Measurements from ENCODE around the gene PDZD2.
A peak's percentile ranks its signal among the peaks of the same experiment; 100 is the strongest.

PDZD2 gene

DNA sequence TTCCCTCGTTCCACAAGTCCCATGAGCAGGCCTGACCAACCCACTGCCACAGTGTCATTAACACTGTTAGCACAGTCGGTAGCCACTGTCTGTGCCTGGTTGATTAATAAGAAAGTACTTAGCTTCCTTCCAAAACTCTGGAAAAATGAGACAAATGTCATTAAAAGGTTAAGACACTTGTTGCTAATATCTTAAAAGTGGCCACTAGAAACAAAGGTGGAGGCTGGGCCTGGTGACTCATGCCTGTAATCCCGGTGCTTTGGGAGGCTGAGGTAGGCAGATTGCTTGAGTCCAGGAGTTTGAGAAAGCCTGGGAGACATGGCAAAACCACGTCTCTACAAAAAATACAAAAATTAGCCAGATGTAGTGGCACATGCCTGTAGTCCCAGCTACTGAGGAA lies 194.0 kb downstream of the PDZD2 start:
- H2BK120ac ChIP-seq (ENCODE audit: insufficient read depth, low read length, poor library complexity): no peak overlapping the region
- no peak overlapping the region for H3K18ac ChIP-seq (ENCODE audit: low read length)
- no peak overlapping the region for H3K4me2 ChIP-seq (ENCODE audit: low read length)
- H3K36me3 ChIP-seq (ENCODE audit: control insufficient read depth in 1 of 2, insufficient read depth in 2 of 2, low read length in 2 of 2): no peaks in the 10 kb centered on the region
- no peaks in the 10 kb centered on the region for H3K4me1 ChIP-seq (ENCODE audit: control insufficient read depth in 1 of 2, insufficient read depth in 2 of 2, low read length in 2 of 2)
- H3K9me3 ChIP-seq (ENCODE audit: insufficient read depth, low read depth, low read length): peaks cover 3% of the 10 kb centered on the region
- H2BK12ac ChIP-seq (ENCODE audit: low read length): no peak overlapping the region
- H3K4me3 ChIP-seq (ENCODE audit: low read depth, low read length): no peak overlapping the region
- H4K91ac ChIP-seq (ENCODE audit: low read depth, low read length): no peak overlapping the region
- no peaks in the 10 kb centered on the region for H3K27me3 ChIP-seq (ENCODE audit: insufficient read depth, low read length)
- no peak overlapping the region for H3K9ac ChIP-seq (ENCODE audit: low read length)
- no peak overlapping the region for H4K12ac ChIP-seq (ENCODE audit: low read depth, low read length)
- no peaks in the 10 kb centered on the region for H3K79me2 ChIP-seq (ENCODE audit: control insufficient read depth, insufficient read depth, low read length, poor library complexity)
- H2AFZ ChIP-seq (ENCODE audit: insufficient read depth, low read length, poor library complexity): no peak overlapping the region
- H3K79me1 ChIP-seq (ENCODE audit: low read length): no peaks in the 10 kb centered on the region
- WGBS (ENCODE audit: extremely low coverage, insufficient coverage, insufficient read length): no CpG with 5 or more reads among the region's 4 CpGs
- H2AK5ac ChIP-seq (ENCODE audit: low read length): no peak overlapping the region
- H3K4ac ChIP-seq (ENCODE audit: low read depth, low read length): no peak overlapping the region
- H3K23ac ChIP-seq (ENCODE audit: low read length): no peak overlapping the region
- H3K14ac ChIP-seq (ENCODE audit: low read length): no peak overlapping the region
- peak in 1 of 2 donors; percentile 41 for DNase-seq
- H3K27ac ChIP-seq (ENCODE audit: low read depth, low read length): no peak overlapping the region
- no peak overlapping the region for H4K8ac ChIP-seq (ENCODE audit: low read depth, low read length)
- no peak overlapping the region for H2BK5ac ChIP-seq (ENCODE audit: low read depth, low read length, poor library complexity)

DNA sequence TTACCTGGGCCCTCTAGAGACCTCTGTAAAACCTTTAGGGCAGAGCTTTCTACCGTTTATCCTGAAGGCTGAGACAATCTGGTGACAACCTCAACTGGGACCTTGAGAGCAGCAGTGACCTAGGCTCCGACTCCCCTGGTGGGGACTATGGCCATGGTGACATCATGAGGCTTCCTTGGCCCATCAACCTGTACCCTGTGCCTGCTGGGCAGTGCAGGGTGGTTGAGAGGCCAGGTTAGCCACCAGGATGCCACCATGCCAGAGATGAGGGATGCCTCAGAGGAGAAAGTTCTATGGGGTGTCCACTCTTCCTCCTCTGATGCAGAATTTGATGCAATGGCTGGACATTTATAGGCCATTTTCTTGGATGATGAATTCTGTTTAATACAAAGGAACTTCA lies 194.8 kb downstream of the PDZD2 start:
- Histone ChIP-seq H2BK5ac (ENCODE audit: low read depth, low read length, poor library complexity) (no peak overlapping the region), H3K9me3 (ENCODE audit: insufficient read depth, low read depth, low read length) (peaks cover 2% of the 10 kb centered on the region), H3K79me1 (ENCODE audit: low read length) (no peaks in the 10 kb centered on the region), H2AFZ (ENCODE audit: insufficient read depth, low read length, poor library complexity) (no peak overlapping the region), H3K4ac (ENCODE audit: low read depth, low read length) (no peak overlapping the region), H3K27me3 (ENCODE audit: insufficient read depth, low read length) (no peaks in the 10 kb centered on the region), H3K18ac (ENCODE audit: low read length) (no peak overlapping the region), H3K23ac (ENCODE audit: low read length) (no peak overlapping the region), H3K36me3 (ENCODE audit: control insufficient read depth in 1 of 2, insufficient read depth in 2 of 2, low read length in 2 of 2) (no peaks in the 10 kb centered on the region), H2AK5ac (ENCODE audit: low read length) (no peak overlapping the region), H3K9ac (ENCODE audit: low read length) (no peak overlapping the region), H3K4me3 (ENCODE audit: low read depth, low read length) (no peak overlapping the region), H3K14ac (ENCODE audit: low read length) (no peak overlapping the region), H3K4me2 (ENCODE audit: low read length) (no peak overlapping the region), H3K4me1 (ENCODE audit: control insufficient read depth in 1 of 2, insufficient read depth in 2 of 2, low read length in 2 of 2) (no peaks in the 10 kb centered on the region), H3K27ac (ENCODE audit: low read depth, low read length) (no peak overlapping the region), H4K12ac (ENCODE audit: low read depth, low read length) (no peak overlapping the region), H3K79me2 (ENCODE audit: control insufficient read depth, insufficient read depth, low read length, poor library complexity) (no peaks in the 10 kb centered on the region), H2BK12ac (ENCODE audit: low read length) (no peak overlapping the region), H4K8ac (ENCODE audit: low read depth, low read length) (no peak overlapping the region), H2BK120ac (ENCODE audit: insufficient read depth, low read length, poor library complexity) (no peak overlapping the region), H4K91ac (ENCODE audit: low read depth, low read length) (no peak overlapping the region)
- WGBS (ENCODE audit: extremely low coverage, insufficient coverage, insufficient read length): no CpG with 5 or more reads among the region's 2 CpGs
- DNase-seq: no peak

DNA sequence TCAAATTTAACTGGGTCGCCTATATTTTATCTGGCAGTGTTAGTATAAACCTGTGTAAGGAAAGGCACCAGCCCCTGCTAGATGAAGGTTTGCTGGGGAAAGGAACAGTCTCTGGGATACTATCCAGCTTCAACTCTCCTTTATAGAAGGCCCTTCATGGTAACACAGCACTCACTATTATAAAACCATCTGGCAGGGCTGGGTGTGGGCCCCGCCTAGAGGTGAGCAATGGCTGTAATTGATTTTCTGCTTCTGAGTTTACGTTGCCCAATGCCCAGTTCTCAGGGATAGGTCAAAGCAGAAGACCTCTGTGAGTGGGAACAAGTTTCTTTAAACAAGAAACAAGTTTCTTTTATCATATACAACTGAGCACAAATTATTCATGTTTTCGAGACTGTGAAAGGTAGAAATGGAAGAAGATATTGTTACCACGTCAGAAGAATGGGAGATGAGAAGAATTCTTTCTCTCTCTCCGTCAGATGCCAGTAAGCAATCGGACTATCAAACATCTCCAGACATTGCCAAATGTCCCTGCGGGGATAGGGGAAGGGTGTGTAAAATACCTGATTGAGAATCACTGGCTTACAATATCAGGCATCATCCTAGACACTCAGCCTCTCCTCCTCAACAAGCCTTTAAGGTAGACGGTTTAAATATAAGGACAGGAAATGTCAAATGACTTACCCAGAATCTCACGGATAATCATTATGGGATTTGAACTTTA lies 205.9 kb downstream of the PDZD2 start:
- no peak overlapping the region for H4K12ac ChIP-seq (ENCODE audit: low read depth, low read length)
- H3K4ac ChIP-seq (ENCODE audit: low read depth, low read length): no peak overlapping the region
- no peak overlapping the region for H2AK5ac ChIP-seq (ENCODE audit: low read length)
- no peak overlapping the region for H3K27ac ChIP-seq (ENCODE audit: low read depth, low read length)
- H3K9me3 ChIP-seq (ENCODE audit: insufficient read depth, low read depth, low read length): no peaks in the 10 kb centered on the region
- H3K27me3 ChIP-seq (ENCODE audit: insufficient read depth, low read length): no peaks in the 10 kb centered on the region
- H2AFZ ChIP-seq (ENCODE audit: insufficient read depth, low read length, poor library complexity): no peak overlapping the region
- peaks cover 0 to 3% of the 10 kb centered on the region in 2 experiments for H3K4me1 ChIP-seq (ENCODE audit: control insufficient read depth in 1 of 2, insufficient read depth in 2 of 2, low read length in 2 of 2)
- no peaks in the 10 kb centered on the region for H3K79me2 ChIP-seq (ENCODE audit: control insufficient read depth, insufficient read depth, low read length, poor library complexity)
- H3K14ac ChIP-seq (ENCODE audit: low read length): no peak overlapping the region
- H2BK120ac ChIP-seq (ENCODE audit: insufficient read depth, low read length, poor library complexity): no peak overlapping the region
- H3K36me3 ChIP-seq (ENCODE audit: control insufficient read depth in 1 of 2, insufficient read depth in 2 of 2, low read length in 2 of 2): no peaks in the 10 kb centered on the region
- peak; percentile 86 to 95 for DNase-seq
- H4K8ac ChIP-seq (ENCODE audit: low read depth, low read length): no peak overlapping the region
- no peak overlapping the region for H3K23ac ChIP-seq (ENCODE audit: low read length)
- no peak overlapping the region for H2BK5ac ChIP-seq (ENCODE audit: low read depth, low read length, poor library complexity)
- no peak overlapping the region for H3K18ac ChIP-seq (ENCODE audit: low read length)
- no peaks in the 10 kb centered on the region for H3K79me1 ChIP-seq (ENCODE audit: low read length)
- no peak overlapping the region for H3K4me2 ChIP-seq (ENCODE audit: low read length)
- no peak overlapping the region for H2BK12ac ChIP-seq (ENCODE audit: low read length)
- H3K9ac ChIP-seq (ENCODE audit: low read length): no peak overlapping the region
- H3K4me3 ChIP-seq (ENCODE audit: low read depth, low read length): no peak overlapping the region
- H4K91ac ChIP-seq (ENCODE audit: low read depth, low read length): no peak overlapping the region
- WGBS (ENCODE audit: extremely low coverage, insufficient coverage, insufficient read length): no CpG with 5 or more reads among the region's 10 CpGs

DNA sequence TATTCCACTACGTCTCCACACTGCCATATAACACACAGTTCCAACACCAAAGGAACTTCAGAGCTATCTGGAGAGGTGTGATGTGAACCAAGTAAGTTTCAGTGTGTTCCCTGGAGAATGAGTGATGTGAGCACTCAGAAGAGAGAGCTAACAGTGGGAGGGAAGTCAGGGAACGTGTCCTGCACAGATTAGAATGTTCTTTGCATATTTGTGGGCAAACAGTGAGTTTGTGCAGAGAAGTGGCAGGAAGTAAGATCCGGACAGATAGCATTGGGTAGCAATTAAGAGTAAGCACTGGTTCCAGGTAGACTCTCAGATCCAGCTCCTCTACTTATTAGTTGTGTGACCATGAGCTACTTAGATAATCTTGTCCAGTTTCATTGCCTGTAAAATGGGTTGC lies 206.4 kb downstream of the PDZD2 start:
- H3K4me2 ChIP-seq (ENCODE audit: low read length): no peak overlapping the region
- H2AK5ac ChIP-seq (ENCODE audit: low read length): no peak overlapping the region
- H3K14ac ChIP-seq (ENCODE audit: low read length): no peak overlapping the region
- H2AFZ ChIP-seq (ENCODE audit: insufficient read depth, low read length, poor library complexity): no peak overlapping the region
- H3K4me3 ChIP-seq (ENCODE audit: low read depth, low read length): no peak overlapping the region
- no peak overlapping the region for H2BK12ac ChIP-seq (ENCODE audit: low read length)
- H4K91ac ChIP-seq (ENCODE audit: low read depth, low read length): no peak overlapping the region
- no peak overlapping the region for H4K12ac ChIP-seq (ENCODE audit: low read depth, low read length)
- H3K23ac ChIP-seq (ENCODE audit: low read length): no peak overlapping the region
- peaks cover 0 to 3% of the 10 kb centered on the region in 2 experiments for H3K4me1 ChIP-seq (ENCODE audit: control insufficient read depth in 1 of 2, insufficient read depth in 2 of 2, low read length in 2 of 2)
- H3K4ac ChIP-seq (ENCODE audit: low read depth, low read length): no peak overlapping the region
- H3K9me3 ChIP-seq (ENCODE audit: insufficient read depth, low read depth, low read length): no peaks in the 10 kb centered on the region
- H2BK5ac ChIP-seq (ENCODE audit: low read depth, low read length, poor library complexity): no peak overlapping the region
- DNase-seq: peak in 1 of 2 donors; percentile 45
- no peak overlapping the region for H3K9ac ChIP-seq (ENCODE audit: low read length)
- H3K79me1 ChIP-seq (ENCODE audit: low read length): no peaks in the 10 kb centered on the region
- H3K27ac ChIP-seq (ENCODE audit: low read depth, low read length): no peak overlapping the region
- no peaks in the 10 kb centered on the region for H3K79me2 ChIP-seq (ENCODE audit: control insufficient read depth, insufficient read depth, low read length, poor library complexity)
- H4K8ac ChIP-seq (ENCODE audit: low read depth, low read length): no peak overlapping the region
- no peak overlapping the region for H2BK120ac ChIP-seq (ENCODE audit: insufficient read depth, low read length, poor library complexity)
- no peaks in the 10 kb centered on the region for H3K36me3 ChIP-seq (ENCODE audit: control insufficient read depth in 1 of 2, insufficient read depth in 2 of 2, low read length in 2 of 2)
- H3K27me3 ChIP-seq (ENCODE audit: insufficient read depth, low read length): no peaks in the 10 kb centered on the region
- no peak overlapping the region for H3K18ac ChIP-seq (ENCODE audit: low read length)
- WGBS (ENCODE audit: extremely low coverage, insufficient coverage, insufficient read length): no CpG with 5 or more reads among the region's 3 CpGs
